ENCODE measurements around the gene ARFGAP3. TPM values are rescaled to one million over a fixed set of nuclear protein-coding genes. Genes with fewer than 3 reads are reported as not detected.

The ARFGAP3 gene
- total RNA-seq, 1 experiment from 2014 or later, result 15.0 TPM

DNA sequence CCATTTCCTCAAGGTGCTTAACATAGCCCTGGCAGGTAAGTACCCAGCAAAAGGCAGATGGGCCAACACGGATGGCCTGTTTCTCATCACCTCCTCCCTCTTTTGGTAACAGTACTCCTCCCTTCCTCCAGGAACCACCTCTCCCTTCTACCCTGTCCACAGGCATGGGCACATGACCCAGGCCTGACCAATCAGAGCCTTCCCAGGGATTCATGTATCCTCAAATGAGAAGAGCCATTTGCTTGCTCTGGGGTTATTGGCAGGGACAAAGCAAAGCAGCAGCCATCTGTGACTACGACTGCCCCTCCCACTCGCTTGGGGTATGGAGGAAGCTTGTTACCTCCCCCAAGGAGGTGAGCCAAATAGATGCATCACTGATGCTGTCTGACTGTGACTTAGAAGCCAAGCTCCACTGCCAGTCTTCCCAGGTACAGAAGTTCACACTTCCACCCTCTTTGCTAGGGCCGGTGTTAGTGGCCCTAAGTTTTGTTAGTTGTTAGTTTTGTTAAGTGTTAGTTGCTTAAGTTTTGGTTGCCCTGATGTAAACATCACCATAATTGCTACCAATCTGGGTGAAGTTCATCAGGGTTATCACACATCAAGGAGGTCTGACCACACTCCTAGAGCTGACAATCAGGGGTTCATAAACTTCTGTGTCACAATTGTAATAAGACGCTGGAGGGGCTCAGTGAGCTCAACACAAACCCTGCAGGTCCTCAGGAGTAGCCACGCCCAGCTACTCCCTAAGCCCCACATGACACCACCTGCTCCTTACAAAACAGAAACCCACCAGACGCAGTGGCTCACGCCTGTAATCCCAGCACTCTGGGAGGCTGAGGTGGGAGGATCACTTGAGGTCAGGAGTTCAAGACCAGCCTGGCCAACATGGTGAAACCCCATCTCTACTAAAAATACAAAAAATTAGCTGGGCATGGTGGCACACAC is 57.3 kb downstream of the ARFGAP3 start:
- Histone ChIP-seq H3K79me1 (ENCODE audit: insufficient read depth, low read depth, low read length, poor library complexity, severe bottlenecking) (no peaks in the 10 kb centered on the region), H4K91ac (ENCODE audit: insufficient read length, low read depth, low read length) (no peak overlapping the region), H2BK20ac (ENCODE audit: low read depth, low read length, poor library complexity, severe bottlenecking) (no peak overlapping the region), H2BK15ac (ENCODE audit: low read depth, low read length) (no peak overlapping the region), H2AFZ (ENCODE audit: low read length) (no peak overlapping the region), H3K9ac (ENCODE audit: extremely low read depth, insufficient read length, low read length) (no peak overlapping the region), H2BK5ac (ENCODE audit: insufficient read length, low read length) (no peak overlapping the region), H4K8ac (replicated peaks; ENCODE audit: insufficient read length, low read depth, low read length) (no peak overlapping the region), H3K14ac (ENCODE audit: insufficient read depth, low read length) (no peak overlapping the region), H3K79me2 (ENCODE audit: insufficient read depth, low read length) (no peaks in the 10 kb centered on the region), H3K27me3 (ENCODE audit: insufficient read depth, low read length) (no peaks in the 10 kb centered on the region), H4K20me1 (ENCODE audit: control insufficient read depth, insufficient read depth, insufficient read length) (no peaks in the 10 kb centered on the region), H3K23ac (ENCODE audit: insufficient read length, low read depth, low read length) (no peak overlapping the region), H3K18ac (ENCODE audit: insufficient read length, low read depth, low read length) (no peak overlapping the region), H3K56ac (ENCODE audit: insufficient read length, low read depth, low read length) (no peak overlapping the region), H2BK12ac (ENCODE audit: insufficient read length, low read depth, low read length) (no peak overlapping the region), H3K4me1 (ENCODE audit: insufficient read depth, low read length) (peaks cover 2% of the 10 kb centered on the region; the same call in 1 of the 2 replicates), H3T11ph (ENCODE audit: low read length) (no peak overlapping the region), H2AK5ac (ENCODE audit: insufficient read length, low read length) (no peak overlapping the region), H3K23me2 (ENCODE audit: insufficient read length, low read depth, low read length, poor library complexity, severe bottlenecking) (no peaks in the 10 kb centered on the region), H3K4me2 (ENCODE audit: insufficient read depth, insufficient read length, low read length) (no peak overlapping the region), H4K5ac (ENCODE audit: insufficient read length, low read depth, low read length) (no peak overlapping the region), H3K4ac (ENCODE audit: low read depth, low read length) (no peak overlapping the region), H3K9me3 (ENCODE audit: control insufficient read depth, low read depth, low read length) (no peaks in the 10 kb centered on the region), H2BK120ac (ENCODE audit: low read depth, low read length, poor library complexity, severe bottlenecking) (no peak overlapping the region), H3K27ac (ENCODE audit: insufficient read length, low read depth, low read length) (no peak overlapping the region)
- H3K9me3 Mint-ChIP-seq, result no peaks in the 10 kb centered on the region
- TF ChIP-seq, protein P1, sequence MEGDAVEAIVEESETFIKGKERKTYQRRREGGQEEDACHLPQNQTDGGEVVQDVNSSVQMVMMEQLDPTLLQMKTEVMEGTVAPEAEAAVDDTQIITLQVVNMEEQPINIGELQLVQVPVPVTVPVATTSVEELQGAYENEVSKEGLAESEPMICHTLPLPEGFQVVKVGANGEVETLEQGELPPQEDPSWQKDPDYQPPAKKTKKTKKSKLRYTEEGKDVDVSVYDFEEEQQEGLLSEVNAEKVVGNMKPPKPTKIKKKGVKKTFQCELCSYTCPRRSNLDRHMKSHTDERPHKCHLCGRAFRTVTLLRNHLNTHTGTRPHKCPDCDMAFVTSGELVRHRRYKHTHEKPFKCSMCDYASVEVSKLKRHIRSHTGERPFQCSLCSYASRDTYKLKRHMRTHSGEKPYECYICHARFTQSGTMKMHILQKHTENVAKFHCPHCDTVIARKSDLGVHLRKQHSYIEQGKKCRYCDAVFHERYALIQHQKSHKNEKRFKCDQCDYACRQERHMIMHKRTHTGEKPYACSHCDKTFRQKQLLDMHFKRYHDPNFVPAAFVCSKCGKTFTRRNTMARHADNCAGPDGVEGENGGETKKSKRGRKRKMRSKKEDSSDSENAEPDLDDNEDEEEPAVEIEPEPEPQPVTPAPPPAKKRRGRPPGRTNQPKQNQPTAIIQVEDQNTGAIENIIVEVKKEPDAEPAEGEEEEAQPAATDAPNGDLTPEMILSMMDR (conservative IDR thresholded peaks at IDR 0.05), result no peak
- DNase-seq, result peak; percentile 72
- peaks cover 8 to 20% of the 10 kb centered on the region in 2 experiments for H3K4me1 Mint-ChIP-seq
- H3K4me3 Mint-ChIP-seq, result no peak overlapping the region
- H3K36me3 Mint-ChIP-seq (ENCODE audit: insufficient read depth in 1 of 3, low read depth in 3 of 3), result peaks cover 0 to 10% (median 1%) of the 10 kb centered on the region in 3 experiments; a peak in 4 of 7 replicates
- H3K27me3 Mint-ChIP-seq (ENCODE audit: low read depth), result no peaks in the 10 kb centered on the region
- H3K27ac Mint-ChIP-seq, result peak overlapping the region in 1 of 3 experiments; percentile 32; a peak in 1 of 7 replicates
- WGBS (ENCODE audit: extremely low coverage, insufficient read length, low lambda C conversion rate), result no CpG with 5 or more reads among the region's 8 CpGs

Data from H9 (cell line).